Lower leg skin (tissue), 3 donors: ENCODE measurements around the gene SLC51B.

ENCODE experiments used
- POLR2A ChIP-seq, 2 donors: fragments of 450-650 bp; IDR thresholded peaks; one replicate each; pipeline ENCODE4 v1.6.1; 2016 to 2017; ENCODE audit warnings: antibody characterized with exemption in 2 of 2, mild to moderate bottlenecking in 1 of 2, moderate library complexity in 1 of 2
- TF ChIP-seq, protein P1 (sequence below), 3 donors: fragments of 450-650 bp; IDR thresholded peaks; one replicate each; pipeline ENCODE4 v1.5.1; 2016; ENCODE audit warnings: antibody characterized with exemption in 3 of 3, mild to moderate bottlenecking in 3 of 3, moderate library complexity in 2 of 3

DNA sequence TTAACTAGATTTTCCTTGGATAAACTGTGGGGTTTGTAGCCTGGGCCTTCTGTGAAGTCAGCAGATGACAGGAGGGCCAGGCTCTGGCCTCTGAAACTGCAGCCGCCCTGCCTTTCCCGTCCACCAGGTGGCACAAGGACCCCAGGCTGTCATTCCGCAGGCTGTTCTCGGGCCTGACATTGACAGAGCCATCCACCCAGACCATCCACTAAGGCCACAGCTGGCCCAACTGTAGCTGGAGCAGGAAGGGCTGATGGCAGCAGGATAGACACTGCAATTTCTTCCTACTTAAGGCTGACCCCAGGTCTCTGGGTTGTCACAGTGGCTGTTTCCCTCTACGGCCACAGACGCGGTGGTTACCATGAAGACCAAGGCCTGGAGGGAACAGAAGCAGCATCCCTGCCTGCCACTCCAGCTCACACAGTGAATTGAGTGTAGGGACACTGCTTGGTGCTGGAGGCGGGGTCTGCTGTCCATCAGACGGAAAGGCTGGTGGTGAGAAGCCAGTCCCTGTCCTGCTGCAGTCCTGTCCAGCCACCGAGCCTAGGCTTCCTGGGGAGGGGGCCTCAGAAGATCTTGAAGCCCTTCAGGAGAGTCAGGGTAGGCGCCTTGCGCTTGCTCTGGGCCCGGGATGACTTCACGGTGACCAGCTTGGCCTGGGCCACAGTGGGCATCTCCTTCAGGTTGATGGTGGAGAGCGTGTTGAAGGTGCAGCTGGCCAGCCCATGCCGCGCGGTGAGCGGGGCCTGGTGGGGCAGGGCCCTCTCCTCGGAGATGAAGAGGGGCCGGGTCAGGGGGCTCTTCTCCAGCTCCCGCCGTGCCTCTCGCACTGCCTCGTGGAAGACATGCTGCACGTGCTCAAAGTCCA lies 9.4 kb downstream of the SLC51B start:
- TF ChIP-seq, protein P1, sequence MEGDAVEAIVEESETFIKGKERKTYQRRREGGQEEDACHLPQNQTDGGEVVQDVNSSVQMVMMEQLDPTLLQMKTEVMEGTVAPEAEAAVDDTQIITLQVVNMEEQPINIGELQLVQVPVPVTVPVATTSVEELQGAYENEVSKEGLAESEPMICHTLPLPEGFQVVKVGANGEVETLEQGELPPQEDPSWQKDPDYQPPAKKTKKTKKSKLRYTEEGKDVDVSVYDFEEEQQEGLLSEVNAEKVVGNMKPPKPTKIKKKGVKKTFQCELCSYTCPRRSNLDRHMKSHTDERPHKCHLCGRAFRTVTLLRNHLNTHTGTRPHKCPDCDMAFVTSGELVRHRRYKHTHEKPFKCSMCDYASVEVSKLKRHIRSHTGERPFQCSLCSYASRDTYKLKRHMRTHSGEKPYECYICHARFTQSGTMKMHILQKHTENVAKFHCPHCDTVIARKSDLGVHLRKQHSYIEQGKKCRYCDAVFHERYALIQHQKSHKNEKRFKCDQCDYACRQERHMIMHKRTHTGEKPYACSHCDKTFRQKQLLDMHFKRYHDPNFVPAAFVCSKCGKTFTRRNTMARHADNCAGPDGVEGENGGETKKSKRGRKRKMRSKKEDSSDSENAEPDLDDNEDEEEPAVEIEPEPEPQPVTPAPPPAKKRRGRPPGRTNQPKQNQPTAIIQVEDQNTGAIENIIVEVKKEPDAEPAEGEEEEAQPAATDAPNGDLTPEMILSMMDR (IDR thresholded peaks at IDR 0.05) = peak in 1 of 3 donors; percentile 51
- no peak for TF ChIP-seq POLR2A (IDR thresholded peaks at IDR 0.05)
